Measurements from ENCODE around the gene FGFR2. TPM values are rescaled to one million over a fixed set of nuclear protein-coding genes. Genes with fewer than 3 reads are reported as not detected.

Gene FGFR2
- total RNA-seq, 2 experiments from 2014 or later, result not detected

DNA sequence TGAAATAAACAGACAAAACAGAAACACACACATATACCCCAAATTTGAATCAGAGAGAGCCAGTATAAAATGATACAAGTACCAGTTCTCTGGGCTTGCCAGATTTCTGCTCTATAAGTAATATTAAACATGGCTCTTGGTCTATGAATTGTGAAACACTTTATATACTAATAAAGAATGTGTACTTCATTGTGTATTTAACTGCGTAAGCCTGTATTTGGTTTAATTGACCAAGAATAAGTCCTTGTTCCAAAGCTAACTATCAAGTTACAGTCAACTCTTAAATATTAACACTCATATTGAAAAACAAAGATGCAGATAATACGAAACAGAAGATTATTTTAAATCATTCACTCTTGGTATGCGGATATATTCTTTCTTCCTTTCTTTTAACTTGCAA is 8.7 kb downstream of the FGFR2 start:
- no peak overlapping the region for H2AFZ ChIP-seq (ENCODE audit: low read length)
- no peak overlapping the region for H3K4me3 ChIP-seq (ENCODE audit: low read depth, low read length, poor library complexity, severe bottlenecking)
- no peaks in the 10 kb centered on the region for H4K20me1 ChIP-seq (ENCODE audit: insufficient read depth, low read length)
- CTCF ChIA-PET (ENCODE audit: unreplicated experiment), result no interaction called here
- BruUV-seq (replicated peaks), result no TSS peak
- intact Hi-C loops (cut with micrococcal nuclease; ENCODE audit: unreplicated experiment), result no loop called here
- POLR2A ChIA-PET, result no interaction called here
- H3K79me2 ChIP-seq (ENCODE audit: insufficient read depth, low read depth, low read length), result no peaks in the 10 kb centered on the region
- DNase-seq (ENCODE audit: low spot score), result no peak
- no peak overlapping the region for H3K27ac ChIP-seq (ENCODE audit: low read depth, low read length, poor library complexity, severe bottlenecking)
- no peaks in the 10 kb centered on the region for H3K36me3 ChIP-seq (ENCODE audit: insufficient read depth, low read length)
- TF ChIP-seq, protein P1, sequence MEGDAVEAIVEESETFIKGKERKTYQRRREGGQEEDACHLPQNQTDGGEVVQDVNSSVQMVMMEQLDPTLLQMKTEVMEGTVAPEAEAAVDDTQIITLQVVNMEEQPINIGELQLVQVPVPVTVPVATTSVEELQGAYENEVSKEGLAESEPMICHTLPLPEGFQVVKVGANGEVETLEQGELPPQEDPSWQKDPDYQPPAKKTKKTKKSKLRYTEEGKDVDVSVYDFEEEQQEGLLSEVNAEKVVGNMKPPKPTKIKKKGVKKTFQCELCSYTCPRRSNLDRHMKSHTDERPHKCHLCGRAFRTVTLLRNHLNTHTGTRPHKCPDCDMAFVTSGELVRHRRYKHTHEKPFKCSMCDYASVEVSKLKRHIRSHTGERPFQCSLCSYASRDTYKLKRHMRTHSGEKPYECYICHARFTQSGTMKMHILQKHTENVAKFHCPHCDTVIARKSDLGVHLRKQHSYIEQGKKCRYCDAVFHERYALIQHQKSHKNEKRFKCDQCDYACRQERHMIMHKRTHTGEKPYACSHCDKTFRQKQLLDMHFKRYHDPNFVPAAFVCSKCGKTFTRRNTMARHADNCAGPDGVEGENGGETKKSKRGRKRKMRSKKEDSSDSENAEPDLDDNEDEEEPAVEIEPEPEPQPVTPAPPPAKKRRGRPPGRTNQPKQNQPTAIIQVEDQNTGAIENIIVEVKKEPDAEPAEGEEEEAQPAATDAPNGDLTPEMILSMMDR (conservative IDR thresholded peaks at IDR 0.05; ENCODE audit: low read length), result no peak
- no peak for TF ChIP-seq EZH2phosphoT487 (IDR thresholded peaks at IDR 0.05; ENCODE audit: borderline replicate concordance, low read depth, low read length)
- H3K4me1 ChIP-seq (ENCODE audit: insufficient read depth, low read length, poor library complexity, severe bottlenecking), result no peaks in the 10 kb centered on the region
- H3K4me2 ChIP-seq (ENCODE audit: low read length), result no peak overlapping the region
- H3K9me2 ChIP-seq (ENCODE audit: insufficient read depth, low read length), result no peaks in the 10 kb centered on the region
- H3K9me3 ChIP-seq (ENCODE audit: low read length), result no peaks in the 10 kb centered on the region

DNA sequence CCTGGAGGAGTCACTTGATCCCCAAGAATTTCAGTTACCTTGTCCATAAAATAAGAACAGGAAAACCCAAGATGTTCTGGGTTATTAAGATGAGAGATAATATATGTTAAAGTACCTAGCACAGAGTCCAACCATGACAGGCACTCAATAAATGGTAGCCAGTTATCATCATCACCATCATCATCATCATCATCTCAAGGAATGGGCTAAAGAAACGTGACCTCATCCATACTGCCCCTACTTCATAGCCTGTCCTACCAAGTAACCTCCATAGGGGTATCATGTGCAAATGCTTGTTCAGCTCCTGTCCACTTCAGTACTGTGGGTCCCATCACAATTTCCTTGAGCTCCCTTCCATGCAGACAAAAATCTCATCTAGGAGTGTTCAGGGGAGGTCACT is 14.4 kb downstream of the FGFR2 start:
- no peak overlapping the region for H3K4me2 ChIP-seq (ENCODE audit: low read length)
- ChIA-PET POLR2A (no interaction called here), CTCF (ENCODE audit: unreplicated experiment) (no interaction called here)
- H2AFZ ChIP-seq (ENCODE audit: low read length), result no peak overlapping the region
- H3K4me1 ChIP-seq (ENCODE audit: insufficient read depth, low read length, poor library complexity, severe bottlenecking), result no peaks in the 10 kb centered on the region
- H3K79me2 ChIP-seq (ENCODE audit: insufficient read depth, low read depth, low read length), result no peaks in the 10 kb centered on the region
- BruUV-seq (replicated peaks), result no TSS peak
- H3K9me3 ChIP-seq (ENCODE audit: low read length), result no peaks in the 10 kb centered on the region
- no peaks in the 10 kb centered on the region for H3K36me3 ChIP-seq (ENCODE audit: insufficient read depth, low read length)
- H4K20me1 ChIP-seq (ENCODE audit: insufficient read depth, low read length), result no peaks in the 10 kb centered on the region
- no peak for DNase-seq (ENCODE audit: low spot score)
- no peak overlapping the region for H3K4me3 ChIP-seq (ENCODE audit: low read depth, low read length, poor library complexity, severe bottlenecking)
- TF ChIP-seq, protein P1 (conservative IDR thresholded peaks at IDR 0.05; ENCODE audit: low read length), result no peak
- TF ChIP-seq EZH2phosphoT487 (IDR thresholded peaks at IDR 0.05; ENCODE audit: borderline replicate concordance, low read depth, low read length), result no peak
- intact Hi-C loops (cut with micrococcal nuclease; ENCODE audit: unreplicated experiment), result no loop called here
- H3K9me2 ChIP-seq (ENCODE audit: insufficient read depth, low read length), result no peaks in the 10 kb centered on the region
- H3K27ac ChIP-seq (ENCODE audit: low read depth, low read length, poor library complexity, severe bottlenecking), result no peak overlapping the region

DNA sequence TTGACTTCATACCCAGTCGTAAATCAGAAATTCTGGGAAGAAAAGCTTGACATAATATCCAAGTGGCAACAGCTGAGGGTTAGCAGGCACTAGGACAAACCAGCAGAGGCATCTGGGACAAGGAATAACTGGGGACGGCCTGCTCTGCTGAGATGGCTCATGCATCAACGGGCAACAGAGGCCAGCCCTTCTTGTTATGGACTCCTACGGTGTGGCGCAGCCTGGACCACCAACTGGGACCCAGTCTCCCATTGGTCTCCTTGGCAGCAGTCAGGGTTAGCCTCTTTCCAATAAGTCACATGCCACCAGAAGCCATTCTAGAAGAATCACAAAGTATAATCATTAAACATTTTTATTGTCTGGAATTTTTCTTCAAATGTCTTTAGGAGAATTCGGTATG is 15.0 kb downstream of the FGFR2 start:
- Histone ChIP-seq H3K36me3 (ENCODE audit: insufficient read depth, low read length) (no peaks in the 10 kb centered on the region), H3K9me3 (ENCODE audit: low read length) (no peaks in the 10 kb centered on the region), H3K79me2 (ENCODE audit: insufficient read depth, low read depth, low read length) (no peaks in the 10 kb centered on the region), H3K4me2 (ENCODE audit: low read length) (no peak overlapping the region), H3K4me3 (ENCODE audit: low read depth, low read length, poor library complexity, severe bottlenecking) (no peak overlapping the region), H3K4me1 (ENCODE audit: insufficient read depth, low read length, poor library complexity, severe bottlenecking) (no peaks in the 10 kb centered on the region), H2AFZ (ENCODE audit: low read length) (no peak overlapping the region), H3K9me2 (ENCODE audit: insufficient read depth, low read length) (no peaks in the 10 kb centered on the region), H3K27ac (ENCODE audit: low read depth, low read length, poor library complexity, severe bottlenecking) (no peak overlapping the region), H4K20me1 (ENCODE audit: insufficient read depth, low read length) (no peaks in the 10 kb centered on the region)
- CTCF ChIA-PET (ENCODE audit: unreplicated experiment), result no interaction called here
- no TSS peak for BruUV-seq (replicated peaks)
- TF ChIP-seq, protein P1 (conservative IDR thresholded peaks at IDR 0.05; ENCODE audit: low read length), result no peak
- DNase-seq (ENCODE audit: low spot score), result no peak
- intact Hi-C loops (cut with micrococcal nuclease; ENCODE audit: unreplicated experiment), result no loop called here
- POLR2A ChIA-PET, result no interaction called here

All from OCI-LY7 (cell line).